Jurkat, Clone E6-1 (cell line): ENCODE measurements around the gene CCSAP.

Experiments used
- DNase-seq: peaks from one replicate; pipeline ENCODE4 v3.0.0-alpha.2; 2011; ENCODE audit warnings: low read depth, low spot score
- H3K4me3 ChIP-seq: 2 replicates; pipeline ENCODE4 v1.5.1; 2011; ENCODE audit warnings: mild to moderate bottlenecking, low read length, control low read depth, moderate library complexity

Gene CCSAP

GRCh38 chr1:229273507-229274232, 69.2 kb downstream of the CCSAP start:
- H3K4me3 ChIP-seq = no peak overlapping the region
- no peak for DNase-seq

- peak overlapping the region; percentile 80 for H3K4me3 ChIP-seq
- DNase-seq = no peak
Observed at GRCh38 chr1:229272164-229273158, 70.4 kb downstream of the CCSAP start.

GRCh38 chr1:229271448-229272159, 71.2 kb downstream of the CCSAP start:
- peak overlapping the region; percentile 80 for H3K4me3 ChIP-seq
- no peak for DNase-seq
